Trophoblast cell (in vitro differentiated cells and primary cell): Measurements from ENCODE around the gene CYP17A1.
A peak's percentile ranks its signal among the peaks of the same experiment; 100 is the strongest.

Source experiments
- DNase-seq, 2 donors: peaks; one replicate each; pipeline ENCODE4 v3.0.0-alpha.2; 2016
- H2AFZ ChIP-seq: 2 replicates; pipeline ENCODE4 v1.6.1; 2013; ENCODE audit warnings: low read length, moderate library complexity, mild to moderate bottlenecking; ENCODE audit not compliant: insufficient read depth, poor library complexity
- H2AK5ac ChIP-seq: 2 replicates; pipeline ENCODE4 v1.6.1; 2013; ENCODE audit warnings: mild to moderate bottlenecking, low read length
- H2BK120ac ChIP-seq: 2 replicates; pipeline ENCODE4 v1.6.1; 2013; ENCODE audit warnings: low read length, mild to moderate bottlenecking, moderate library complexity; ENCODE audit not compliant: insufficient read depth, poor library complexity
- H2BK12ac ChIP-seq: 2 replicates; pipeline ENCODE4 v1.6.1; 2013; ENCODE audit warnings: mild to moderate bottlenecking, low read length, moderate library complexity
- H2BK5ac ChIP-seq: 2 replicates; pipeline ENCODE4 v1.6.1; 2013; ENCODE audit warnings: low read length, low read depth, moderate library complexity, mild to moderate bottlenecking; ENCODE audit not compliant: poor library complexity
- H3K14ac ChIP-seq: 2 replicates; pipeline ENCODE4 v1.6.1; 2013; ENCODE audit warnings: mild to moderate bottlenecking, low read length
- H3K18ac ChIP-seq: 2 replicates; pipeline ENCODE4 v1.6.1; 2013; ENCODE audit warnings: mild to moderate bottlenecking, low read length
- H3K23ac ChIP-seq: 2 replicates; pipeline ENCODE4 v1.6.1; 2013; ENCODE audit warnings: low read length
- H3K27ac ChIP-seq: 2 replicates; pipeline ENCODE4 v1.5.1; 2013; ENCODE audit warnings: low read depth, mild to moderate bottlenecking, inconsistent platforms, low read length, moderate library complexity
- H3K27me3 ChIP-seq: 2 replicates; pipeline ENCODE4 v1.6.1; 2013; ENCODE audit warnings: inconsistent platforms, mild to moderate bottlenecking, low read length, moderate library complexity; ENCODE audit not compliant: insufficient read depth
- H3K36me3 ChIP-seq, 2 experiments: 1 replicate in 1 of 2; 2 replicates in 1 of 2; pipeline ENCODE4 v1.6.1; 2013; ENCODE audit warnings: low read length in 2 of 2, mild to moderate bottlenecking in 2 of 2, moderate library complexity in 1 of 2; ENCODE audit not compliant: insufficient read depth in 2 of 2, control insufficient read depth in 1 of 2
- H3K4ac ChIP-seq: 2 replicates; pipeline ENCODE4 v1.6.1; 2013; ENCODE audit warnings: low read depth, mild to moderate bottlenecking, low read length, moderate library complexity
- H3K4me1 ChIP-seq, 2 experiments: 1 replicate in 1 of 2; 2 replicates in 1 of 2; pipeline ENCODE4 v1.6.1; 2013; ENCODE audit warnings: low read length in 2 of 2, mild to moderate bottlenecking in 2 of 2, moderate library complexity in 1 of 2; ENCODE audit not compliant: insufficient read depth in 2 of 2, control insufficient read depth in 1 of 2
- H3K4me2 ChIP-seq: 2 replicates; pipeline ENCODE4 v1.6.1; 2013; ENCODE audit warnings: inconsistent platforms, mild to moderate bottlenecking, low read length, moderate library complexity
- H3K4me3 ChIP-seq: 2 replicates; pipeline ENCODE4 v1.5.1; 2013; ENCODE audit warnings: mild to moderate bottlenecking, low read depth, low read length, inconsistent platforms
- H3K79me1 ChIP-seq: one replicate; pipeline ENCODE4 v1.6.1; 2013; ENCODE audit warnings: low read length
- H3K79me2 ChIP-seq: 2 replicates; pipeline ENCODE4 v1.6.1; 2013; ENCODE audit warnings: low read length, mild to moderate bottlenecking; ENCODE audit not compliant: control insufficient read depth, insufficient read depth, poor library complexity
- H3K9ac ChIP-seq: 2 replicates; pipeline ENCODE4 v1.6.1; 2013; ENCODE audit warnings: mild to moderate bottlenecking, low read length
- H3K9me3 ChIP-seq: 2 replicates; pipeline ENCODE4 v1.6.1; 2013; ENCODE audit warnings: low read depth, mild to moderate bottlenecking, control low read depth, inconsistent platforms, low read length; ENCODE audit not compliant: insufficient read depth
- H4K12ac ChIP-seq: 2 replicates; pipeline ENCODE4 v1.6.1; 2013; ENCODE audit warnings: low read depth, mild to moderate bottlenecking, low read length, moderate library complexity
- H4K8ac ChIP-seq: 2 replicates; pipeline ENCODE4 v1.6.1; 2013; ENCODE audit warnings: low read depth, mild to moderate bottlenecking, low read length, moderate library complexity
- H4K91ac ChIP-seq: one replicate; pipeline ENCODE4 v1.6.1; 2013; ENCODE audit warnings: low read depth, mild to moderate bottlenecking, low read length, moderate library complexity
- WGBS: extraction: QIAGEN DNeasy Blood & Tissue Kit; methylation state at CpG from one replicate; pipeline ENCODE4 v1.1.7; 2013; ENCODE audit warnings: missing lambda C conversion rate; ENCODE audit not compliant: insufficient read length, insufficient coverage; ENCODE audit errors: extremely low coverage; 5-methylcytosine and 5-hydroxymethylcytosine counted together

CYP17A1 gene

DNA sequence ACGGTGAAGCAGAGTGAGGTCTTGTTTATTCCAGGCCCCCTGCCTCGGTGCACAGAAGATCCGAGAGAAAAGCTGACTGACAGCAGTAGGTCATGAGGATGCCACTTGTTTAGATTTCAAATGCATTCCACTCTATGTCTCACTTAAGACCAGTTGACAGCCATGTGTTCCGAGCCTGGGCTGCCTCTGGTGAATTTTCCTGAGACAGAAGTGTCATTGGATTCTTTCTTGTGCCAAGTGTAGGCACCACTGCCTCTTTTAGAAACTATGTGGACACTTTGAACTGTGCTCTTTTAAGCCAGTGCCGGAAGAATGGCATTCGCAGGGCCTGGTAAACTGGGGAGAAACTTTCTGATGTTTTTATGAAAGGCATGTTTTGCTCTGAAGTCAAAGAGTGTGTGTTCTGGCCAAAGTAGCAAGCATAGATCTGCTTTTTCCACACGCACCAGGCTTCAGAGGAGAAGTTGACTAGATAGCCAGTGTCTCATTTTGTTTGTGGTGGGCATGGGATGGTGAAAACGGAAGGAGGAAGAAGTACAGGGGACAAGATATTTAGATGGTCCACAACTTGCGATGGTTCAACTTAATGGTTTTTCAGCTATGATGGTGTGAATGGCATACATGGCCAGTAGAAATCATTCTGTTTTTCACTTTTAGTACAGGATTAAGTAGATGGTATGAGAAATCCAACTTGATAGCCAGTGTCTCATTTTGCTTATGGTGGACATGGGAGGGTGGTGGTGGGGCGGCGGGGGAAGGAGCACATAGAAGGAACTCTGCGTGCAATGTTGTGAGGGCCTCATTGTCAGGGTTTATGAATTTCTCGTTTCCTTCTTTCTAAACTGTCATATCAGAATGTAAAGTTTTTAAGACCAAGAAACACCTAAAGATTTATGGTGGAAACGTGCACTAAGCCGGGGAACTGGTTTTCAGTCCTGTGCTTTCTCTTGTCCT lies 41.5 kb downstream of the CYP17A1 start:
- H3K4me3 ChIP-seq = no peak overlapping the region
- no peak for DNase-seq
- no peak overlapping the region for H2AFZ ChIP-seq
- H3K4ac ChIP-seq = no peak overlapping the region
- no peak overlapping the region for H2AK5ac ChIP-seq
- H3K4me2 ChIP-seq = no peak overlapping the region
- no peak overlapping the region for H3K9ac ChIP-seq
- H2BK12ac ChIP-seq = no peak overlapping the region
- no peak overlapping the region for H4K12ac ChIP-seq
- H3K79me2 ChIP-seq = peaks cover 4% of the 10 kb centered on the region
- no peak overlapping the region for H3K23ac ChIP-seq
- H3K9me3 ChIP-seq = no peaks in the 10 kb centered on the region
- H3K27ac ChIP-seq = no peak overlapping the region
- peaks cover 21 to 26% of the 10 kb centered on the region in 2 experiments for H3K36me3 ChIP-seq
- H3K18ac ChIP-seq = peak overlapping the region; percentile 39
- no peak overlapping the region for H2BK120ac ChIP-seq
- no CpG with 5 or more reads among the region's 15 CpGs for WGBS
- no peak overlapping the region for H3K14ac ChIP-seq
- peaks cover 10% of the 10 kb centered on the region for H3K79me1 ChIP-seq
- no peaks in the 10 kb centered on the region for H3K27me3 ChIP-seq
- peaks cover 21 to 30% of the 10 kb centered on the region in 2 experiments for H3K4me1 ChIP-seq
- no peak overlapping the region for H4K91ac ChIP-seq
- no peak overlapping the region for H2BK5ac ChIP-seq
- no peak overlapping the region for H4K8ac ChIP-seq

DNA sequence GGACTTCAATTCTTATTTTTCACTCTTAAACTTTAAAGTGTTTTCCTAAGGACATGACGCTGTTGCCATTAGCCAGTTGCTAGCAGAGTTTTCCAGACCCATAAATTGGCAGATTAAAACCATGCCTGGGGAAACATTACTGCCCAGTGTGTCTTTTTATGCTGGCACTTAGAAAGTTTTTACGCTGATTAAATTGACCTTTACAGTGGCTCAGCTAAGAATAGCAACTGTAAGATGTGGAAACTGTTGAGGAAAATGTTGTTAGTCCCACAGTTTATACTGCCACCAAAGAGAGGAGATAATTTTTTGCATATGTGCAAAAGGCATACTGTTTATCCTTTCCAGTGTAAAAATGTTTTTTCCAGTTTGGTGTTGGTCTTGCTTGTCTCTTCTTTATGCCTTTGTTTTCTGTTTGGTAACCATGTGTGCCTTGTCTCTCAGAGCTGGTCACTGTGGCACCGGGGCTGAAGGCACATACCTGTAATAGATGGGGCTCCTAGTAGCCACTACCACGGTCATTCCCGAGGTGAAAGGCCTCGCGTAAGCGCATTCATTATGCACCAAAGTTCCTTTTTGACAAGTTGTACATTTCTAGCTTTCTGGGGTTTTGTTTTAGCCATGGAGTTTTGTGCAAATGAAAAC lies 45.3 kb downstream of the CYP17A1 start:
- H3K79me1 ChIP-seq = no peaks in the 10 kb centered on the region
- H3K9ac ChIP-seq = no peak overlapping the region
- H3K79me2 ChIP-seq = peaks cover 4% of the 10 kb centered on the region
- H3K4ac ChIP-seq = no peak overlapping the region
- H2BK12ac ChIP-seq = no peak overlapping the region
- H3K18ac ChIP-seq = no peak overlapping the region
- no peak overlapping the region for H4K91ac ChIP-seq
- H3K27ac ChIP-seq = no peak overlapping the region
- no CpG with 5 or more reads among the region's 8 CpGs for WGBS
- H2BK5ac ChIP-seq = no peak overlapping the region
- no peak overlapping the region for H2AFZ ChIP-seq
- H2AK5ac ChIP-seq = no peak overlapping the region
- H2BK120ac ChIP-seq = no peak overlapping the region
- no peaks in the 10 kb centered on the region for H3K27me3 ChIP-seq
- DNase-seq = no peak
- peaks cover 1 to 6% of the 10 kb centered on the region in 2 experiments for H3K36me3 ChIP-seq
- no peak overlapping the region for H3K4me3 ChIP-seq
- H3K23ac ChIP-seq = peak overlapping the region; percentile 43
- H3K9me3 ChIP-seq = no peaks in the 10 kb centered on the region
- H4K12ac ChIP-seq = no peak overlapping the region
- H3K4me1 ChIP-seq = peaks cover 6 to 18% of the 10 kb centered on the region in 2 experiments
- H3K4me2 ChIP-seq = no peak overlapping the region
- H3K14ac ChIP-seq = no peak overlapping the region
- no peak overlapping the region for H4K8ac ChIP-seq

DNA sequence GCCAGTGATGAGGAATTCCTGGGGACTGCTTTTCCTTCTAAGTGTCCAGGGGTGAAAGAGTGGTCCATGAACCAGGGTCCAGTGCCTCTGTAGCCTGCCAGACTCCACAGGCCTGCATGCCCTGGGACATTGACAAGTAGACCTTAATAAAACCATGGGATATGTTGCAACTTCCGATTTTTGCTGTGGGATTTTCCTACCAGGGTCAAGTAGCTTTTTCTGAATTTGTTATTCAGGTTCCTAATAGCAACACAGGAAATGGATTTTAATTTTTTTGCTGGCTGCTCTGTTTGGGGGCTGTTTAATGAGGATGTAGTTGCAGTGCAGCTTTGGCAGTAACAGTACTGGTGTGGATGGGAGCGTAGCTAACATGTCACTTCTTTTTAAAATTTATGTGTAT lies 51.4 kb downstream of the CYP17A1 start:
- Histone ChIP-seq H2AK5ac (no peak overlapping the region), H3K4me1 (peaks cover 22 to 31% of the 10 kb centered on the region in 2 experiments), H3K79me1 (peaks cover 10% of the 10 kb centered on the region), H4K91ac (no peak overlapping the region), H3K23ac (no peak overlapping the region), H3K14ac (no peak overlapping the region), H2BK120ac (no peak overlapping the region), H2AFZ (no peak overlapping the region), H3K4ac (peak overlapping the region; percentile 22), H3K18ac (no peak overlapping the region), H3K4me2 (no peak overlapping the region), H3K27me3 (no peaks in the 10 kb centered on the region), H3K9me3 (no peaks in the 10 kb centered on the region), H2BK12ac (no peak overlapping the region), H2BK5ac (no peak overlapping the region), H4K12ac (no peak overlapping the region), H4K8ac (no peak overlapping the region), H3K4me3 (no peak overlapping the region), H3K79me2 (peaks cover 15% of the 10 kb centered on the region), H3K27ac (no peak overlapping the region), H3K36me3 (peaks cover 2 to 3% of the 10 kb centered on the region in 2 experiments), H3K9ac (no peak overlapping the region)
- no CpG with 5 or more reads among the region's 2 CpGs for WGBS
- DNase-seq = peak in 1 of 2 donors; percentile 42

DNA sequence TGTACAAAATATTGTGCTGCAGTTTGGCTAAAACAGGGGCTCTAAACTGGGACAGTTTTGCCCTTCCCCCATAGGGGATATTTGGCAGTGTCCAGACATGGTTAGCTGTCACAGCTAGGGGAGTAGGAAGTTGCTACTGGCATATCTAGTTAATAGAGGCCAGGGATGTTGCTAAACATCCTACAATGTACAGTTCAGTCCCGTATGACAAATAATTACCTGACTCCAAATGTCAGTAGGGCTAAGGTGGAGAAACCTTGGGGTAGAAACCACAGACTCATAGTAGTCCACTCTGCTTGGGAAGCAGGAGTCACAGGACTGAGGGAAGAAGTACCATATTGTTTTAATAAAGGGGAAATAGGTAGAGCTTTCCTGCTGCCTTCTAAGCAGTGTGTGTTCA lies 53.6 kb downstream of the CYP17A1 start:
- Histone ChIP-seq H4K91ac (peak overlapping the region; percentile 61), H2AFZ (no peak overlapping the region), H3K9me3 (no peaks in the 10 kb centered on the region), H3K79me1 (peaks cover 20% of the 10 kb centered on the region), H2AK5ac (no peak overlapping the region), H3K27me3 (no peaks in the 10 kb centered on the region), H2BK5ac (peak overlapping the region; percentile 54), H3K4me3 (no peak overlapping the region), H2BK120ac (peak overlapping the region; percentile 45), H3K36me3 (peaks cover 3 to 5% of the 10 kb centered on the region in 2 experiments), H3K27ac (peak overlapping the region; percentile 29), H3K18ac (peak overlapping the region; percentile 54), H3K79me2 (peaks cover 15% of the 10 kb centered on the region), H3K9ac (no peak overlapping the region), H3K4ac (no peak overlapping the region), H3K4me2 (peak overlapping the region; percentile 5), H2BK12ac (peak overlapping the region; percentile 2), H3K4me1 (peaks cover 27 to 43% of the 10 kb centered on the region in 2 experiments), H3K23ac (no peak overlapping the region), H4K12ac (no peak overlapping the region), H3K14ac (peak overlapping the region; percentile 69), H4K8ac (peak overlapping the region; percentile 45)
- peak; percentile 39 to 44 for DNase-seq
- WGBS = no CpG with 5 or more reads among the region's 1 CpG
